NCI-H510A treated with DMSO at 0.1 percent for 48 hours (cell line): ENCODE results near the gene OPN1SW.
A peak's percentile ranks its signal among the peaks of the same experiment; 100 is the strongest.

ENCODE experiments used
- DNase-seq: peaks from one replicate; lab custom pipeline; 2025; lab: John Stamatoyannopoulos, UW

The OPN1SW gene

DNA sequence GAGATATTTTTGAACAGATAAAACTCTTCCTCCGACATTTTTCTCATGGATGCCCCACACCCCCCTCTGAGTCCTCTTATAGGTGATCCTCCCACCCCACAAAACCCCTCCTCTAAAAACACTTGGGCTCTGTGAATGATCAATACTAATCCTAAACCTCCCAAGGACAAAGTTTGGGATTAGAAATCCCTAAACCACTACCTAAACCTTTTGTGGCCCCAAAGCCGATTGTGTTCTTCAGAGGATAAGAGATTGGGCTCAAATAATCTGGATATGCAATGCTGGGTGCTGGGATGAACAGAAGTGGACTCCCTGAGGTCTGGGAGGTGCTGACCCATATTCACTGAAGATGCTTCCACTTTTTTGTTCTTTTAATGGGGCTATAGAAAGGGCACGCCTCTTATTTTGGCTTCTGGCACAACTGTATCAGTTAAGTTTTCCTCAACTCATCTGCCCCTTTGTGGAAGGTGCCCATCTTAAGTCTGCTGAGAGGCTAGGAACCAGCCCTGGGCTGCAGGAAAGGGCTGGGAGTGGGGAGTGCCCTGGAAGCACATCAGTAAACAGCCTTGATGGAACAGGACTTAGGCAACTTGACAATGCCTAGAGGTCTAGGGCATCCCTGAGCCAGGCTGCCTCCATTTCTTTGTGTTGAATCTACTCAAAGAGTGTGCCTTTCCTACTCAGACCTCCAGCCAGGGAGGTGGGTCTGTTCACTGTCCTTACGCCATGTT is at the start of gene OPN1SW:
Gene OPN1SW (minus strand): TSS at position 51 of the 731 bp plus-strand sequence. CDS start 13 bp downstream, at position 38.
- no peak for DNase-seq

DNA sequence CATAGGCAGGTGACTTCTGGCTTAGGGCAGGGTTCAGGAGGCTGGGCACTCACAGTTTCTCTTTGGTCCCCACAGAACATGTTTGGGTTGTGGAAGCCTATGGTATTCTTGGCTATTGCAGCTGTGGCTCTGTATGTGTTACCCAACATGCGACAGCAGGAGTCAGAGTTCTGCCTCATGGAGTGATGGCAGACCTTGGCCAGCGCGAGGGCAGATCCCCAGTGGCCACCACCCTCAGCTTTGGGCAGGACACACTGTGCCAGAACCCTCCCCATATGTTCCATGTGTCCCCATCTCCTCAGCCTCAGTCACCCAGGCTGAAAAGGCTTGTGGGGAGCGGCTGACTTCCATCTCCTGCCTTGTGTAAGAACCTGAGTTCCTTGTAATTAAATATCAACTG is 46.1 kb upstream of the OPN1SW start:
- no peak for DNase-seq

DNA sequence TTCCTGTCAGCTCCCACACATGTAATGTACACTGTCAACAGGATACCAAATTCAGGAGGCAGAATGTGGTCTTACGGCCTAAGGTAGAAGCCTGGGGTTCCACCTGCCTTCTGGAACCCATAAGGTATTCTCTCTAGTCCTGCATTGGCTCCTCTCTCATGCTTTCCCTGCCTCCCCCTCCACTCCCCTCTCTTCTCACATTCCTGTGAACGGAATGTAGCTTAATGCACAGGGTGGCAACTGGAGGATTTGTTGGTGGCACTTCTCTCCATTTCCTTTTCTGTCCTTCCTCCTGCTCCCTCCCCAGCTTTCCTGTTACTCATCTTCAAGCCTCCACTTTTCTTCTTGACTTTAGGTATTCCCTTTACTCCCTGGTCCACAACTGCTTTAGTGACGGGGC is 43.1 kb upstream of the OPN1SW start:
- no peak for DNase-seq

- DNase-seq = no peak
These were observed 39.8 kb upstream of the OPN1SW start for GRCh38 chr7:128815289-128815942.

GRCh38 chr7:128814499-128814898 is 38.9 kb upstream of the OPN1SW start:
- no peak for DNase-seq

DNA sequence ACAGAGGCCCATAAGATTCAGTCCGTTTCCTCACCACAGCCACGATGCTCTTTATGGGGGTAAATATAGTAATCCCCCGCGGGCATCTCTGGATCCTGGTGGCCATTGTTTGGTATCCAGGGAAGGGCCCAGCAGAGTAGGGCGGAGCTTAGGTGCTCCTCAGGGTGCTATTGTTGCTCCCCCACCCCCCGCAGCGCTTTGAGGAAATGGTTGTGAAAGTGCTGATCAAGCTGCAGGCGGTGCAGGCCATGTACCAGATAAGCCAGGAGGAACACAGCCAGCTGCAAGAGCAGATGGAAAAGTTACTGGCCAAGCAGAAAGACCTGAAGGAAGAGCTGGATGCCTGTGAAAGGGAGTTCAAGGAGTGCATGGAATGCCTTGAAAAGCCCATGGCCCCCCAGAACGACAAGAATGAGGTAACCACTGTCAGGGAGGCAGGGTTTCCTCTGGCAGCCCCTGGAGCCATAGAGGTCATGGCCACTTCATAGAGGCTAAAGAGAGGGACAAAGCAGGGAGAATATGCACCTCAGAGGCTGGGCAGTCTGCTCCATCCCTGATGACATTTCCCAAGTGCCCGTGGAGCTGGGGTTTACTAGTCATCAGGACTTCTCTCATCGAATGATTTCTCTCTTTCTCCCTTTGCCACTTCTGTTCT is 37.0 kb upstream of the OPN1SW start:
- peak; percentile 36 for DNase-seq

- peak; percentile 22 for DNase-seq
These were observed 36.2 kb upstream of the OPN1SW start for GRCh38 chr7:128811631-128812430.

DNA sequence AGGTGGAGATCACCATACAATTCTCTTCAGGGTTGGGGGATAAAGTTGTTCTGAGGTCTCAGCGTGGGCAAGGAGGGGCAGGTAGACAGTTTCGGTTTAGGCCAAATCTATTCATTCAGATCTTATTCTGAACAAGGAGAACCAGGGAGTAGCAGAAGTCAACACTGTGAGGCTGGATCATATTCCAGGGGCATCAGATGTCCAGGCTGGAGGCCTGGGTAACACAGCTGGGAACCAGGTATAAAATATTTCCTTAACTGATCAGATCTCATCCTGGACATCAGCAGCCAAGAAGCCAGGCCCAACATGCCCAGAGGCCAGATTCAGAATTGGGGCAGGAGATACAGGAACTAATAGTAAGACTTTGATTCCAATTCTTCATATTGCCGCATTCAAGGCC is 35.4 kb upstream of the OPN1SW start:
- no peak for DNase-seq

- DNase-seq = no peak
These were observed 34.9 kb upstream of the OPN1SW start for GRCh38 chr7:128810473-128810872.

- no peak for DNase-seq
These were observed 33.8 kb upstream of the OPN1SW start for GRCh38 chr7:128809363-128809762.

DNA sequence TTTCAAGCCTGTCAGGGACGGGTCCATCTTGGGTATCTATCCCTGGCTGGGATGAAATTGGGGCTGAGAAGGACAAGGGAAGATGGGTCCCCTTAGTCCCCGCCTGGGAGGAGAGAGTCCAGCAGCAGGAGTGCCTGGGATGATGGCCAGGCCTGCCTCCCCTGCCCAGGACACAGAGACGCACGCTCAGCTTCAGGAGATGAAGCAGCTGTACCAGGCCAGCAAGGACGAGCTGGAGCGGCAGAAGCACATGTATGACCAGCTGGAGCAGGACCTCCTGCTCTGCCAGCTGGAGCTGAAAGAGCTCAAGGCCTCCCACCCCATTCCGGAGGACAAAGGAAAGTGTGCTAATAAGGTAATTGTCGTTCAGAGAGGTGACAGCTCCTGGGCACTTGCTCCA is 31.6 kb upstream of the OPN1SW start:
- no peak for DNase-seq

- DNase-seq = no peak
These were observed 29.6 kb upstream of the OPN1SW start for GRCh38 chr7:128805225-128805624.

DNA sequence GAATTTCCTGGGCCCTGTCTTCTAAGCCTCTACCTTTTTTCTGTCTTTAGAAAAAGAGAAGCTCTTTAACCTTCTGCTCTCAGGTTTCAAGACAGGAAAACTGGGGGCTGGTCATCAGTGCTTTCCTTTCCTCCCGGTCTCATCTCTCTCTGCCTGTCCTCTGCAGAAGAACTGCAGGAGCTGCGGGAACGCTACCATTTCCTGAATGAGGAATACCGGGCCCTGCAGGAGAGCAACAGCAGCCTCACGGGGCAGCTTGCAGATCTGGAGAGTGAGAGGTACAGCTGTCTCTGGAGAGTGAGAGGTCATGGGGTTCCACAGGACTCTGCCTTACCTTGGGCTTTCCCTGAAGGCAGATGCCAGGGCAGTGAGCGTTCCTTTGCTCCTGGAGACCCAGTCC is 28.9 kb upstream of the OPN1SW start:
- no peak for DNase-seq

GRCh38 chr7:128801667-128802418 is 26.2 kb upstream of the OPN1SW start:
- no peak for DNase-seq

DNA sequence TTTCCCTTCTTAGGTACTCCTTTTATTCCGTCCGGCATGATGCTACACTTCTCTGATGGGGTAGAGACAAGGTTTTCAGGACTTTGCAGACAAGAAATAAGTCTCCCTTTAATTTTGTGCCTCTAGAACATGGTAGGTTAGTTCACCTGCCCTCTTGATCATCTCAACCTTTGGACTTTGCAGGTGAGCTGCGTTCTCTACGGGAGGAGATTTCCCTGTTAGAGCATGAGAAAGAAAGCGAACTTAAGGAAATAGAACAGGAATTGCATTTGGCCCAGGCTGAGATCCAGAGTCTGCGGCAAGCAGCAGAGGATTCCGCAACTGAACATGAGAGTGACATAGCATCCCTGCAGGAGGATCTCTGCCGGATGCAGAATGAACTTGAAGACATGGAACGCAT is 25.4 kb upstream of the OPN1SW start:
- no peak for DNase-seq

DNA sequence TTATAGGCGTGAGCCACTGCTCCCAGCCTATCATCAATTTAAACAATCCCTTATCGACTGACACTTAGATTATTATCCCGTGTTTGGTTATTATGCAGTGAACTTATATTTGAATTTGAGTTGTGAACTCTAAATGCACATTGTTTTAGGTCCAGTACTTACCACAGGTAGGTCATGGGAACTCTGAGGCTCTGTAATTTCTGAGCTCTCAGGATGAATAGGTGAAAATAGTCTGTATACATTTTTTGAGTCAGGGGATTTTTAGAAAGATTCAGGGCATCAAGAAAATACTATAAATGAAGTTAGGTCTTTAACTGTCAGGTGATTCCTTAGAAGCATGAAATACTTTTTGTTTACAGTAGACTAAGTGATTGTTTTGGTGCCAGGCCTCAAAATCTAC is 25.0 kb upstream of the OPN1SW start:
- DNase-seq = no peak

DNA sequence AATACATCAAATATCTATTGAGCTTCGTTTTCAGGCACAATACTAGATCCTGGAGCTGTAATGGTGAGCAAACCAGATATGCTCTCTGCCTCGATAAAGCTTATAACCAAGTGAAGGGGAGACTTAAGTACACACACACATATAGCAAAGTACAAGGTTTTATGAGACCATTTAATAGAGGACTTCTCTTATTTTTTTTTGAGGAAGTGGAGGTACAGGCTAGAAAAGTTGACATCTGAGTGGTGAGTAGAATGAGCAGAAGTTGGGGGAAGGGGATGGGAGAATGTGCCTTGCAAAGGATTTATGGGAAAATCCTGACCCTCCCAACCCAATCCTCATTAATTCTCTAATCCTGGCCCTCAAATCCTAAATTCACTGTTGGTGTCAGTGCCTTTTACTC is 23.9 kb upstream of the OPN1SW start:
- no peak for DNase-seq

- DNase-seq = no peak
These were observed 20.7 kb upstream of the OPN1SW start for GRCh38 chr7:128796327-128796726.

DNA sequence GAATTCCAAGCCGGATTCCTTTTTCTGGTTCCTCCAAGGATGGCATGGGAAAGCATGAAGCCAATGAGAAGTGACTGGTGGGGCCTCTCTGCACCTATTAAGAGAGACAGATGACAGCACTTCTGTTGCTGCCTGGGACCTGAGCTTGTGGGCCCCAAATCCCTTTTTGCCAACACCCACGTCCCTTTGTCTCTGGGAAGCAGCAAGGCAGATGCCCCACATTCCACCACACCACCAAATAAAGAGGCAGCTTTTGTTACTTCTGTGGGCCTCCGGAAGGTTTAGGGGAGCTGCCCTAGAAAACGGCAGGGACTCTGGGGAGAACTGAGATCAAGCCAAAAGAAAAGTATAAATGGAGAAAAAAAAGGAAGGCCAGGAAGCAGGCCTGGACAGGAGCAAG is 19.5 kb upstream of the OPN1SW start:
- no peak for DNase-seq

- no peak for DNase-seq
These were observed 18.8 kb upstream of the OPN1SW start for GRCh38 chr7:128794436-128794835.

DNA sequence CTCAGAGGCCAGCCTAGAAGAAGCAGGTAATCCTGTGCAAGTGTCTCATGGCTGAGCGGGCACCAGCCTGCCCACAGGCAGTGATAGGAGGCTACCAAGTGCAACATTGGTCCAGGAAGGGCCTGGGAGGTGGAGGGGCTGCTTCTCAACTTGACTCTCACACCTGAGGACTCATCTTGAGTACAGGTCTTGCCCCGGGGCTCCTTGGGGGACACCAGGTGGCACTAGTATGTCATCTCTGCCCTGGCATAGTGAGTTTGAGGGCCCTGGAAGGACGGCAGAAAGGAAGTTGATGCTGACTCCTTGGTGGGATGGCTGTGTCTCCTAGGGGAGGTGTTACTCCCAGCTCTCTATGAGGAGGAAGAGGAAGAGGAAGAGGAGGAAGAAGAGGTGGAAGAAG is 18.4 kb upstream of the OPN1SW start:
- DNase-seq = no peak

DNA sequence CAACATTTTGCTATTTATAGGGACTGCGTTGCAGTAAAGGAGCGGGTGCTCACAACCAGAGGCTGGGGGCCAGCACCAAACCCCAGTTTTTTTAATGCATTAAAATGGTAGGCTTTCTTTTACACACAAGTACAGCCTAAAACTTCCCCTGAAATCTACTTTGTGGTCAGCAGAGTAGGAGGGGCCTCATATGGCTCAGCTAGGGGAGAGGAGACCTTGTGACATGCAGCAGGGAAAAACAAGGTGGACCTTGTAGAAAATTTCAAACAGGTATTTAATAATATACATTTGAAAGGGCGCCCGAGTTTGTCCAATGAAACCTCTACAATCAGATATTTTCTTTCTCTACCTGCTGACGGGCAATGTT is 17.6 kb upstream of the OPN1SW start:
- DNase-seq = no peak
